K562 (cell line): ENCODE data around the gene INSR.

Experiments
- KAT7 ChIP-seq: sonication (generic); formaldehyde crosslinking; IDR thresholded peaks from 2 replicates; pipeline ENCODE4 v1.8.0; 2022; ENCODE audit warnings: missing genetic modification reagents, mild to moderate bottlenecking, borderline replicate concordance
- SMARCA5 ChIP-seq: fragments of 450-650 bp; IDR thresholded peaks from 2 replicates; pipeline ENCODE4 v1.6.1; 2016

- no peak for TF ChIP-seq SMARCA5
- TF ChIP-seq KAT7 = no peak
Measured at GRCh38 chr19:7170983-7171382, 123.2 kb downstream of the INSR start.
